Measurements from ENCODE around the gene EVX2.

- TF ChIP-seq JUND (IDR thresholded peaks at IDR 0.05): no peak
- TF ChIP-seq CTCF (IDR thresholded peaks at IDR 0.05; ENCODE audit: low read depth, low read length, missing input control): no peak
- TF ChIP-seq YY1 (IDR thresholded peaks at IDR 0.05): no peak
- no peak for TF ChIP-seq REST (IDR thresholded peaks at IDR 0.05)
These were observed 28.9 kb upstream of the EVX2 start for GRCh38 chr2:176112375-176113302.

Data from liver (tissue), 3 donors.